PFSK-1 (cell line): ENCODE measurements around the gene FCAMR.

Experiments
- POLR2AphosphoS5 ChIP-seq: IDR thresholded peaks from 2 replicates; pipeline ENCODE4 v1.6.1; 2012; ENCODE audit warnings: low read depth, mild to moderate bottlenecking, control low read depth, low read length, moderate library complexity
- REST ChIP-seq, 2 experiments: IDR thresholded peaks; 2 replicates each; pipeline versions ENCODE4 v1.6.1 to v1.8.0; 2011 to 2012; ENCODE audit warnings: low read depth in 2 of 2, low read length in 2 of 2, control low read depth in 1 of 2, inconsistent platforms in 1 of 2, mild to moderate bottlenecking in 1 of 2, moderate library complexity in 1 of 2; ENCODE audit not compliant: insufficient read depth in 1 of 2
- SIN3A ChIP-seq: IDR thresholded peaks from 2 replicates; pipeline ENCODE4 v1.6.1; 2012; ENCODE audit warnings: mild to moderate bottlenecking, low read length, moderate library complexity, borderline replicate concordance; ENCODE audit not compliant: insufficient read depth
- TAF1 ChIP-seq: IDR thresholded peaks from 2 replicates; pipeline ENCODE4 v1.6.1; 2012; ENCODE audit warnings: low read length, control low read depth, borderline replicate concordance; ENCODE audit not compliant: insufficient read depth

- TF ChIP-seq POLR2AphosphoS5, result no peak
- TF ChIP-seq TAF1, result no peak
- TF ChIP-seq SIN3A, result no peak
- no peak for TF ChIP-seq REST (IDR thresholded peaks at IDR 0.05; ENCODE audit: insufficient read depth in 1 of 2, low read depth in 2 of 2, low read length in 2 of 2)
Measured at GRCh38 chr1:207007352-207008033, 37.2 kb upstream of the FCAMR start.
